Measurements from ENCODE around the gene WDR77.

DNA sequence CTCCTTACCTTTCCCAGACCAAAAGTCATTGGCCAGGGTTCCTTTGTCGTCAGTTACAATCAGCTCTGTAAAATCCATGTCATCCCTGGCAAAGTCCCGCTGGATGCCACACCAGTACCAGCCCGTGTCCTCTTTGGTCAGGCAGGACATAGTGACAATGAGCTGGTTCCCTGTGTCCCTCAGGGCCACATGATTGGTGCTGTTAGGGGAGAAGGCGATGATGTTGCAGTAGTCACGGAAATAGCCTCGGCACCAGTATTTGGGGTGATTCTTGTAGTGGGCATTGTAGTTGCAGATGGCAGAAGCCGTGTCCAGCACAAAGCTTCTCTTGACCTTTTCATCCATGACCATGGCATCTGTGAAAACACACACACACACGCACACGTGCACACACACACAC is 39.6 kb upstream of the WDR77 start:
- TF ChIP-seq, protein P1, sequence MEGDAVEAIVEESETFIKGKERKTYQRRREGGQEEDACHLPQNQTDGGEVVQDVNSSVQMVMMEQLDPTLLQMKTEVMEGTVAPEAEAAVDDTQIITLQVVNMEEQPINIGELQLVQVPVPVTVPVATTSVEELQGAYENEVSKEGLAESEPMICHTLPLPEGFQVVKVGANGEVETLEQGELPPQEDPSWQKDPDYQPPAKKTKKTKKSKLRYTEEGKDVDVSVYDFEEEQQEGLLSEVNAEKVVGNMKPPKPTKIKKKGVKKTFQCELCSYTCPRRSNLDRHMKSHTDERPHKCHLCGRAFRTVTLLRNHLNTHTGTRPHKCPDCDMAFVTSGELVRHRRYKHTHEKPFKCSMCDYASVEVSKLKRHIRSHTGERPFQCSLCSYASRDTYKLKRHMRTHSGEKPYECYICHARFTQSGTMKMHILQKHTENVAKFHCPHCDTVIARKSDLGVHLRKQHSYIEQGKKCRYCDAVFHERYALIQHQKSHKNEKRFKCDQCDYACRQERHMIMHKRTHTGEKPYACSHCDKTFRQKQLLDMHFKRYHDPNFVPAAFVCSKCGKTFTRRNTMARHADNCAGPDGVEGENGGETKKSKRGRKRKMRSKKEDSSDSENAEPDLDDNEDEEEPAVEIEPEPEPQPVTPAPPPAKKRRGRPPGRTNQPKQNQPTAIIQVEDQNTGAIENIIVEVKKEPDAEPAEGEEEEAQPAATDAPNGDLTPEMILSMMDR (conservative IDR thresholded peaks at IDR 0.05; ENCODE audit: low read depth, low read length), result no peak
- TF ChIP-seq EZH2 (IDR thresholded peaks at IDR 0.05; ENCODE audit: borderline replicate concordance, low read depth, low read length, poor library complexity, severe bottlenecking), result no peak

Data from A673 (cell line).